GM18511 (cell line): ENCODE measurements around the gene IKBKG.
"Not testable (repeated sequence)": the region's sequence is repeated elsewhere in the genome, so short reads cannot be mapped to it uniquely, and the experiment has no call there.

ENCODE experiments used
- ATAC-seq: cut with Tn5 transposase; IDR thresholded peaks from one replicate; pipeline ENCODE4 v1.9.1; 2021; ENCODE audit warnings: mild to moderate bottlenecking, moderate library complexity; ENCODE audit not compliant: unreplicated experiment

The IKBKG gene

DNA sequence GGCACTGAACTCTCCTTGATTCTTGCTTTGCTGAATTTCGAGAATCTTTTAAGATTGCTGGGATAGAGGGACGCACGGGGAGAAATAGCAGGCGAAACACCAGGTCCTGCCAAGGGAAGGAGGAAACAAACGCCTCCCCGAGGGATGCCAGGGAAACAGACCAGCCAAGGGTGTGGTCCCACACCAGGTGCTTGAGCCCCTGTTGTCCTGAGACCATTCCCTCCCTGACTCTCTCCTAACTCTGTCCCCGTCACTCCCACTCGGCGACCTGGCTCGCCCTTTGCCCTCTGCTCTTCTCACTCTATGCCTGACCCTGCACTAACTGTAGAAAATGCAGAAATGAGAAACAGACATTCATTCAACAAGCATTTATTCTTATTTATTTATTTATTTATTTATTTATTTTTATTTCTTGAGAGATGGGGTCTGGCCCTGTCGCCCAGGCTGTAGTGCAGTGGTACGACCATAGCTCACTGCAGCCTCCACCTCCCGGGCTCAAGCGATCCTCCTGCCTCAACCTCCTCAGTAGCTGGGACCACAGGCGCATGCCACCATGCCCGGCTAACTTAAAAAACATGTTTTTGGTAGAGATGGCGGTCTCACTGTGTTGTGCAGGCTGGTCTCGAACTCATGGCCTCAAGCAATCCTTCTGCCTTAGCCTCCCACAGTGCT lies 55.5 kb downstream of the IKBKG start:
- no peak for ATAC-seq

DNA sequence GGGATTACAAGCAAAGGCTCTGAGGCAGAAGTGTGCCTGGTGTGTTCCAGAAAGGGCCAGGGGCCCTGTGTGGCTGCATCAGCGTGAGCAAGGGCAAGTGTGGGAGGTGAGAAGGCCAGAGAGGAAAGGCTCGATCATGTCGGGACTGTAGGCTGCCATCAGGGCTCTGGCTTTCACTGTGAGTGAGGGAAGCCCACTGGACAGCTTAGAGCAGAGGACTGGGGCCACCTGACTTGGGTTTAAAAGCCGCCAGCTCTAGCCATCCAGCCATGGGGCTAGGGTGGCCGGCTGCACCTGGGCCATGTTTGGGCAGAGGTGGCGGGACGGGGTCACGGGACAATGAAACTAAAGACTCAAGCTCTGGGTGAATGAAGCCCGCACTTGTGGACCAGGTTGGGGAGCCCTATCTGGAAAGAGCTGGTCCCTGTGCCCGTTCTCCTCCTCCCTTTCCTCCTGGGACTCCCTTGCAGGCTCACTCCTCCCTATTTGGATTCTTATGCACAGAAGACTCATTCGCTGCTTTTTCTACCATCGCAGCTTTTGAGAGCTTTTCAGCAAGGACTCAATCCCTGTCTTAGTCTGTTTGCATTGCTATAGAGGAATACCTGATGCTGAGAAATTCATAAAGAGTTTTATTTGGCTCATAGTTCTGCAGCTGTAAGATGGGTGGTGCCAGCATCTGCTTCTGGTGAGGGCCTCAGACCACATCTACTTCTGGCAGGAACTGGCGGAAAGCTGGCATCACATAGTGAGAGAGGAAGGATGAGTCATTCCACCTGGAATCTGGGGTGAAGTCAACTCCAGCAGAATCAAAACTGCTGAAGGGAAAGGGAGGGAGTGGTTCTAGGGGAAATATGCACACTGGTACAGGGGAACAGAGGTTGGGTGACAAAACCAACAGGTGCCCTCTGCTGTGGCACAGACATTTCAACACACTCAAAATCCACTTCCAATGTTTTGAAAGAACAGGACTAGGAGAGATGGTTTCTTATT lies 56.3 kb downstream of the IKBKG start:
- no peak for ATAC-seq

DNA sequence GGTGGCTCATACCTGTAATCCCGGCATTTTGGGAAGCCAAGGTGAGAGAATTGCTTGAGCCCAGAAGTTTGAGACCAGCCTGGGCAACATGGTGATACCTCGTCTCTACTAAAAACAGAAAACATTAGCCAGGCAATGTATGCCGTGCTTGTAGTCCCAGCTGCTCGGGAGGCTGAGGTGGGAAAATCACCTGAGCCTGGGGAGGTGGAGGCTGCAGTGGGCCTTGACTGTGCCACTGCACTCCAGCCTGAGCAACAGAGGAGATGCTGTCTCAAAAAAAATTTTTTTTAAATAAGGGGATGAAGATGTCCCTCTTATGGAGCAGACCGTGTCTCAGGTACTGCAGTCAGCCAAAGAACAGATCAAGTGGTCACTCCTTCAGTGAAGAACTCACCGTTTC lies 58.1 kb downstream of the IKBKG start:
- ATAC-seq = no peak

DNA sequence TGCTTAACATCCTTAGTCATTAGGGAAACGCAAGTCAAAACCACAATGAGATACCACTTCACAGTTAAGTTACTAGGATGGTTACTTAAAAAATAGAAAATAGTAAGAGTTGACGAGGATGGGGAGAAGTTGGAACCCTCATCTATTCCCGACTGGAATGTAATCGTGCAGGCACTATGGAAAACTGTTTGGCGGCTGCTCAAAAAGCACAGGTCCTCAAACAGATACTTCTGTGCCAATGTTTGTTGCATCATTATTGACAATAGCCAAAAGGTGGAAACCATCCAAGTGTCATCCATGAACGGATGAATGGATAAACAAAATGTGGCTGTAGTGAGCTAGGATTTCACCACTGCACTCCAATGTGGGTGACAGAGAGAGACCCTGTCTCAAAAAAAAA lies 60.0 kb downstream of the IKBKG start:
- no peak for ATAC-seq

DNA sequence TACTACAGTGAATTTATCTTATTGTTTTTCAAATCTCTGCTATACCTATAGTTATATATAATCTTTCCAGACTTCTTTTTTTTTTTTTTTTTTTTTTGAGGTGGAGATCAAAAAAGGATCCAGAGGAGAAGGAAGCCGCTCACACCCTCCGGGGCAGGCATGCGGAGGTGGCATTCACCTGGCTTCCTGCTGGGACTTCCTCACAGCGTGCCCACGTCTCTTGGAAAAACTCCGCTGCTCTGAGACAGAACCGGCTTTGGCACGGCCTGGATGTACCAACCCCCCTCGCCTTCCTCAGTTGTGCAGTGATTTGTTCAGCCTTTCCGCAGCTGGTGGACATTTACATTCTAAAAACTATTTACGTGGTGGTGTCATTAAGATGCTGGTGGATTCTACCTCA lies 60.6 kb downstream of the IKBKG start:
- not testable (repeated sequence) for ATAC-seq

DNA sequence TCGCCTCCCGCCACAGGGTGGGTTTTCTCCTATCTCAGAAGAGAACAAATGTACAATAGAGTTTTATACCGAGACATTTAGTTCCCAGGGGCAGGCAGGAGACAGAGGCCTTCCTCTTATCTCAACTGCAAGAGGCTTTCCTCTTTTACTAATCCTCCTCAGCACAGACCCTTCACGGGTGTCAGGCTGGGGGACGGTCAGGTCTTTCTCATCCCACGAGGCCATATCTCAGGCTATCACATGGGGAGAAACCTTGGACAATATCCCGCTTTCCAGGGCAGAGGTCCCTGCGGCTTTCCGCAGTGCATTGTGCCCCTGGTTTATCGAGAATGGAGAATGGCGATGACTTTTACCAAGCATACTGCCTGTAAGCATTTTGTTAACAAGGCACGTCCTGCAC lies 61.4 kb downstream of the IKBKG start:
- not testable (repeated sequence) for ATAC-seq

DNA sequence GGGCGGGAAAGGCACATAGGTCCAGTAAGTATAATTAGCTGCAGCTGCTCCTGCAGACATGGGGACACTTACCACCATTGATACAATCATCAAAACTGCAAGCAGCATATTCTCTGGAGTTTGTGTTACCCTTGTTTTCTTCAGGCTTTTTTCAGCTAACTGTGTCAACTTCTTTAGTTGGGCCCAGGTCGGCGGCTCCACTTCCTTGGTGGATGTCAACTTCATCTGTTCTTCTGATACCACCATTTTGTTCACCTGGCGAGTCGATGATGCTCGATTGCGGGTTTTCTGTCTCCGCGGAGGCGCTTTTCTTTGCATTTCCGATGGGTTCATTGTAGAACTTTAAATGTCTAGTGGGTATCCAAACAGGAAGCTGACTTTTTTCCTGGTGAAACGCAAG lies 63.7 kb downstream of the IKBKG start:
- ATAC-seq = not testable (repeated sequence)

DNA sequence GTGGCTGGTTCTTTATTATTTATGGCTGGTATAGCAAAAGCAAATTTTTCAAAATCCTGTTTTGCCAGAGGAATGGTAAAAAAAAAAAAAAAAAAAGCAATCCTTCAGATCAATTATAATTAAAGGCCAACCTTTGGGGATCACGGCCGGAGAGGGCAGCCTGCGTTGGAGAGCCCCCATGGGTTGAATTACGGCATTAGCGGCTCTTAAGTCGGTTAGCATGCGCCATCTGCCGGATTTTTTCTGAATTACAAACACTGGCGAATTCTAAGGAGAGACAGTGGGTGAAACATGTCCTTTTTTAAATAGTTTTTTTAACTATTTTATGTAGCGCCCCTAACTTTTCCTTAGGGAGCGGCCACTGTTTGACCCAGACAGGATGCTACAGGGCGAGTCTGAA lies 66.2 kb downstream of the IKBKG start:
- ATAC-seq = not testable (repeated sequence)
